SK-N-SH (cell line): ENCODE data around the gene NOTCH3.

Experiments
- FOSL2 ChIP-seq: IDR thresholded peaks from 2 replicates; pipeline ENCODE4 v1.4.0; 2012; ENCODE audit warnings: low read depth, mild to moderate bottlenecking, moderate library complexity, borderline replicate concordance
- NRF1 ChIP-seq: IDR thresholded peaks from 2 replicates; pipeline ENCODE4 v1.6.1; 2012; ENCODE audit warnings: low read depth, mild to moderate bottlenecking, low read length
- POLR2AphosphoS5 ChIP-seq: IDR thresholded peaks from 2 replicates; pipeline ENCODE4 v1.6.1; 2012; ENCODE audit warnings: low read depth, low read length
- RCOR1 ChIP-seq: fragments of 150-350 bp; IDR thresholded peaks from 2 replicates; pipeline ENCODE4 v1.6.1; 2017; ENCODE audit warnings: antibody characterized with exemption, low read length
- RFX5 ChIP-seq: IDR thresholded peaks from 2 replicates; pipeline ENCODE4 v1.6.1; 2012; ENCODE audit warnings: mild to moderate bottlenecking, improper control_type of control experiment, low read length
- SIN3A ChIP-seq: IDR thresholded peaks from 2 replicates; pipeline ENCODE4 v1.6.1; 2012; ENCODE audit warnings: low read depth, mild to moderate bottlenecking, low read length, moderate library complexity, borderline replicate concordance
- SMC3 ChIP-seq: IDR thresholded peaks from 2 replicates; pipeline ENCODE4 v1.6.1; 2012; ENCODE audit warnings: low read depth, low read length, improper control_type of control experiment
- TEAD4 ChIP-seq: IDR thresholded peaks from 2 replicates; pipeline ENCODE4 v1.4.0; 2012; ENCODE audit warnings: mild to moderate bottlenecking, borderline replicate concordance; ENCODE audit not compliant: insufficient read depth
- TF ChIP-seq, protein P1 (sequence below): fragments of 200-600 bp; sonication (generic); IDR thresholded peaks from 2 replicates; pipeline ENCODE4 v1.6.1; 2017; ENCODE audit warnings: antibody characterized with exemption, mild to moderate bottlenecking, moderate library complexity
- TF ChIP-seq, protein P2 (sequence below): IDR thresholded peaks from 2 replicates; pipeline ENCODE4 v1.4.0; 2012; ENCODE audit warnings: low read depth
- TF ChIP-seq, protein P3 (sequence below): IDR thresholded peaks from 2 replicates; pipeline ENCODE4 v1.6.1; 2012; ENCODE audit warnings: mild to moderate bottlenecking, low read depth, low read length, moderate library complexity

DNA sequence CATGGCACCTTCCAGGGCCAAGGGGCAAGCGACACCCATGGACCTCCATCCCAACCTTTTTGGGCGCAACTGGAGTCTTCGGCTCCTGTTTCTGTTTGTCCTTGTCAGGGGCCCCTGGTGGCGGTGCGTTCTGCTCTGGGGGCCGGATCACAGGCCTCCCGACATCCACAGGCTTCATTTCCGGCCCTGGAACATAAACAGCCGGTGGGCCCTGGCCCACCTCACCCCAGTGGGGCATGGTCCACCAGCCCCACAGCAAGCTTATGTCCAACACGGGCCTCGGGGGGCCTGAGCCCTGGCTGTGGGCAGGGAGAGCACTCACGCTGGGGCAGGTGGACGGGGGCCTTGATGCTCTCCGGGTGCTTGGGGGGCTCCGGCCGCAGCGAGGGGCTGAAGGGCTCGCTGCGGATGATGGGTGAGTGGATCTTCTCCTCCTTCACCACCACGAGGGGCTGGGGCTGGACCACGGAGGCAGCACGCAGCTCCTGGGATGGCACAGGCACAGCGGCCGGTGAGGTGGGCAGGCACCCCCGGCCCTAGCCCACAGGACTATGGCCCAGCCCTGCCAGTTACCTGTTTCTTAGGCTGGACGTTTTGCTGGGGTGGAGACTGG is 38.6 kb upstream of the NOTCH3 start:
- TF ChIP-seq, protein P1, sequence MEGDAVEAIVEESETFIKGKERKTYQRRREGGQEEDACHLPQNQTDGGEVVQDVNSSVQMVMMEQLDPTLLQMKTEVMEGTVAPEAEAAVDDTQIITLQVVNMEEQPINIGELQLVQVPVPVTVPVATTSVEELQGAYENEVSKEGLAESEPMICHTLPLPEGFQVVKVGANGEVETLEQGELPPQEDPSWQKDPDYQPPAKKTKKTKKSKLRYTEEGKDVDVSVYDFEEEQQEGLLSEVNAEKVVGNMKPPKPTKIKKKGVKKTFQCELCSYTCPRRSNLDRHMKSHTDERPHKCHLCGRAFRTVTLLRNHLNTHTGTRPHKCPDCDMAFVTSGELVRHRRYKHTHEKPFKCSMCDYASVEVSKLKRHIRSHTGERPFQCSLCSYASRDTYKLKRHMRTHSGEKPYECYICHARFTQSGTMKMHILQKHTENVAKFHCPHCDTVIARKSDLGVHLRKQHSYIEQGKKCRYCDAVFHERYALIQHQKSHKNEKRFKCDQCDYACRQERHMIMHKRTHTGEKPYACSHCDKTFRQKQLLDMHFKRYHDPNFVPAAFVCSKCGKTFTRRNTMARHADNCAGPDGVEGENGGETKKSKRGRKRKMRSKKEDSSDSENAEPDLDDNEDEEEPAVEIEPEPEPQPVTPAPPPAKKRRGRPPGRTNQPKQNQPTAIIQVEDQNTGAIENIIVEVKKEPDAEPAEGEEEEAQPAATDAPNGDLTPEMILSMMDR: no peak
- no peak for TF ChIP-seq TEAD4
- no peak for TF ChIP-seq RFX5
- no peak for TF ChIP-seq NRF1
- no peak for TF ChIP-seq FOSL2
- TF ChIP-seq, protein P2, sequence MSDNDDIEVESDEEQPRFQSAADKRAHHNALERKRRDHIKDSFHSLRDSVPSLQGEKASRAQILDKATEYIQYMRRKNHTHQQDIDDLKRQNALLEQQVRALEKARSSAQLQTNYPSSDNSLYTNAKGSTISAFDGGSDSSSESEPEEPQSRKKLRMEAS: no peak
- TF ChIP-seq, protein P3, sequence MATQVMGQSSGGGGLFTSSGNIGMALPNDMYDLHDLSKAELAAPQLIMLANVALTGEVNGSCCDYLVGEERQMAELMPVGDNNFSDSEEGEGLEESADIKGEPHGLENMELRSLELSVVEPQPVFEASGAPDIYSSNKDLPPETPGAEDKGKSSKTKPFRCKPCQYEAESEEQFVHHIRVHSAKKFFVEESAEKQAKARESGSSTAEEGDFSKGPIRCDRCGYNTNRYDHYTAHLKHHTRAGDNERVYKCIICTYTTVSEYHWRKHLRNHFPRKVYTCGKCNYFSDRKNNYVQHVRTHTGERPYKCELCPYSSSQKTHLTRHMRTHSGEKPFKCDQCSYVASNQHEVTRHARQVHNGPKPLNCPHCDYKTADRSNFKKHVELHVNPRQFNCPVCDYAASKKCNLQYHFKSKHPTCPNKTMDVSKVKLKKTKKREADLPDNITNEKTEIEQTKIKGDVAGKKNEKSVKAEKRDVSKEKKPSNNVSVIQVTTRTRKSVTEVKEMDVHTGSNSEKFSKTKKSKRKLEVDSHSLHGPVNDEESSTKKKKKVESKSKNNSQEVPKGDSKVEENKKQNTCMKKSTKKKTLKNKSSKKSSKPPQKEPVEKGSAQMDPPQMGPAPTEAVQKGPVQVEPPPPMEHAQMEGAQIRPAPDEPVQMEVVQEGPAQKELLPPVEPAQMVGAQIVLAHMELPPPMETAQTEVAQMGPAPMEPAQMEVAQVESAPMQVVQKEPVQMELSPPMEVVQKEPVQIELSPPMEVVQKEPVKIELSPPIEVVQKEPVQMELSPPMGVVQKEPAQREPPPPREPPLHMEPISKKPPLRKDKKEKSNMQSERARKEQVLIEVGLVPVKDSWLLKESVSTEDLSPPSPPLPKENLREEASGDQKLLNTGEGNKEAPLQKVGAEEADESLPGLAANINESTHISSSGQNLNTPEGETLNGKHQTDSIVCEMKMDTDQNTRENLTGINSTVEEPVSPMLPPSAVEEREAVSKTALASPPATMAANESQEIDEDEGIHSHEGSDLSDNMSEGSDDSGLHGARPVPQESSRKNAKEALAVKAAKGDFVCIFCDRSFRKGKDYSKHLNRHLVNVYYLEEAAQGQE: no peak
- no peak for TF ChIP-seq POLR2AphosphoS5
- TF ChIP-seq SMC3: no peak
- TF ChIP-seq SIN3A: no peak
- no peak for TF ChIP-seq RCOR1
